Measurements from ENCODE around the gene FOXE1. TPM values are rescaled to one million over a fixed set of nuclear protein-coding genes. Genes with fewer than 3 reads are reported as not detected.
A peak's percentile ranks its signal among the peaks of the same experiment; 100 is the strongest.

Gene FOXE1
- total and polyA plus RNA-seq, 2 of the 13 experiments (the other 11 are each of a cell fraction or from before 2014, with no cell fraction given), result not detected

- H3K4me1 ChIP-seq (ENCODE audit: insufficient read depth, low read length), result peaks cover 15% of the 10 kb centered on the region
- H3K36me3 ChIP-seq (replicated peaks in 1 of 2; ENCODE audit: control insufficient read depth in 1 of 2, insufficient read depth in 2 of 2, low read length in 2 of 2), result no peaks in the 10 kb centered on the region
- no peaks in the 10 kb centered on the region for H3K79me2 ChIP-seq (ENCODE audit: insufficient read depth, low read length)
- H3K27me3 ChIP-seq (ENCODE audit: control insufficient read depth in 1 of 2, insufficient read depth in 2 of 2, low read length in 2 of 2), result peaks cover 0 to 7% of the 10 kb centered on the region in 2 experiments; a peak in 1 of 5 replicates
- TF ChIP-seq, protein P1, sequence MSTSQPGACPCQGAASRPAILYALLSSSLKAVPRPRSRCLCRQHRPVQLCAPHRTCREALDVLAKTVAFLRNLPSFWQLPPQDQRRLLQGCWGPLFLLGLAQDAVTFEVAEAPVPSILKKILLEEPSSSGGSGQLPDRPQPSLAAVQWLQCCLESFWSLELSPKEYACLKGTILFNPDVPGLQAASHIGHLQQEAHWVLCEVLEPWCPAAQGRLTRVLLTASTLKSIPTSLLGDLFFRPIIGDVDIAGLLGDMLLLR (CRISPR knock-in tag; IDR thresholded peaks at IDR 0.05), result no peak
- TF ChIP-seq FOSL2 (CRISPR knock-in tag; IDR thresholded peaks at IDR 0.05), result peak; percentile 72
- in situ Hi-C loops (cut with HindIII; ENCODE audit: extremely low pct_ligation_motif_present, low pct_unique_long_range_greater_than_20kb), result no loop called here
- H3K9me3 ChIP-seq (ENCODE audit: low read length), result no peaks in the 10 kb centered on the region
- intact Hi-C loops (cut with micrococcal nuclease; ENCODE audit: unreplicated experiment), result no loop called here
- H3K9ac ChIP-seq (ENCODE audit: insufficient read depth, low read depth, low read length), result no peak overlapping the region
- no peak overlapping the region for H3K27ac ChIP-seq (ENCODE audit: extremely low read length, insufficient read depth, low read length)
- BruUV-seq (replicated peaks), result no TSS peak
- CTCF ChIA-PET (ENCODE audit: low intra/inter-chr PET ratio, low total read pairs), result no interaction called here
- no peaks in the 10 kb centered on the region for H4K20me1 ChIP-seq (ENCODE audit: insufficient read depth, low read length)
- 60% methylated on average over 6 of the region's 6 CpGs for WGBS (ENCODE audit: low lambda C conversion rate)
- H2AFZ ChIP-seq (ENCODE audit: low read length), result no peak overlapping the region
- H3K4me2 ChIP-seq (ENCODE audit: low read depth, low read length), result no peak overlapping the region
- FAIRE-seq (no peak), ATAC-seq (no peak), DNase-seq (ENCODE audit: low spot score) (no peak)
- POLR2A ChIA-PET, result no interaction called here
- H3K4me3 ChIP-seq (replicated peaks in 1 of 3; ENCODE audit: insufficient read depth in 1 of 3, low read depth in 2 of 3, low read length in 3 of 3), result no peak overlapping the region
Measured at GRCh38 chr9:97873882-97874281, 20.9 kb downstream of the FOXE1 start.

DNA sequence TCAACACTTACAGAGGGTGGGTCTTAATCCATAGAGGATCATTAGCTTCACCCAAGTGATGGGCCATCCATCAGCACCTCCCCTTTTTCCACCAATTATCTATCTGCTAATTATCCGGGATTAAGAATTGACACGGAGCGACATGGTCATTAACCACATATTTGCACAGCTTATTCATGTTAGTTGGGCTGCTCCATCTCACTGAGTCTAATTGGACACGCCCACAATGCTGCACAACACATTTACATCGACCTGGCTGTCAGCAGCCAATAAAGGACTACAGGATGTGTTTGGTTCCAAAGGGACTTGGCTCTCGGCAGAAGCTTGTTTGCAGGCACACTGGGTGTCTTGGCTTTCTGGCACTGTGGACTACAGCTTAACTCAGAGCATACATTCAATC, 21.6 kb downstream of the FOXE1 start:
- no peak overlapping the region for H2AFZ ChIP-seq (ENCODE audit: low read length)
- H3K9ac ChIP-seq (ENCODE audit: insufficient read depth, low read depth, low read length), result no peak overlapping the region
- H3K27me3 ChIP-seq (ENCODE audit: control insufficient read depth in 1 of 2, insufficient read depth in 2 of 2, low read length in 2 of 2), result 0 out of 5 replicates have a peak, but pooled peaks cover 0 to 4% of the 10 kb centered on the region in 2 experiments
- in situ Hi-C loops (cut with HindIII; ENCODE audit: extremely low pct_ligation_motif_present, low pct_unique_long_range_greater_than_20kb) (no loop called here), intact Hi-C loops (cut with micrococcal nuclease; ENCODE audit: unreplicated experiment) (no loop called here)
- POLR2A ChIA-PET, result no interaction called here
- H3K4me1 ChIP-seq (ENCODE audit: insufficient read depth, low read length), result peaks cover 15% of the 10 kb centered on the region
- DNase-seq (ENCODE audit: low spot score) (no peak), FAIRE-seq (no peak), ATAC-seq (no peak)
- CTCF ChIA-PET (ENCODE audit: low intra/inter-chr PET ratio, low total read pairs), result no interaction called here
- no peak overlapping the region for H3K4me3 ChIP-seq (replicated peaks in 1 of 3; ENCODE audit: insufficient read depth in 1 of 3, low read depth in 2 of 3, low read length in 3 of 3)
- no peaks in the 10 kb centered on the region for H3K36me3 ChIP-seq (replicated peaks in 1 of 2; ENCODE audit: control insufficient read depth in 1 of 2, insufficient read depth in 2 of 2, low read length in 2 of 2)
- H3K9me3 ChIP-seq (ENCODE audit: low read length), result no peaks in the 10 kb centered on the region
- no peaks in the 10 kb centered on the region for H4K20me1 ChIP-seq (ENCODE audit: insufficient read depth, low read length)
- H3K79me2 ChIP-seq (ENCODE audit: insufficient read depth, low read length), result no peaks in the 10 kb centered on the region
- no peak overlapping the region for H3K27ac ChIP-seq (ENCODE audit: extremely low read length, insufficient read depth, low read length)
- no peak overlapping the region for H3K4me2 ChIP-seq (ENCODE audit: low read depth, low read length)
- under 1% methylated on average over 6 of the region's 6 CpGs for whole genome bisulfite sequencing (ENCODE audit: low lambda C conversion rate)
- BruUV-seq (replicated peaks), result no TSS peak
- TF ChIP-seq NBN (conservative IDR thresholded peaks at IDR 0.05) (no peak), NCOA2 (CRISPR knock-in tag; IDR thresholded peaks at IDR 0.05) (no peak), ZNF552 (CRISPR knock-in tag; IDR thresholded peaks at IDR 0.05; ENCODE audit: borderline replicate concordance) (no peak), FOXK1 (CRISPR knock-in tag; IDR thresholded peaks at IDR 0.05; ENCODE audit: borderline replicate concordance, low read depth) (no peak), ZNF335 (CRISPR knock-in tag; IDR thresholded peaks at IDR 0.05) (no peak), DDIT3 (CRISPR knock-in tag; IDR thresholded peaks at IDR 0.05) (no peak), IKZF1 (IDR thresholded peaks at IDR 0.05) (no peak)
- TF ChIP-seq, protein P2, sequence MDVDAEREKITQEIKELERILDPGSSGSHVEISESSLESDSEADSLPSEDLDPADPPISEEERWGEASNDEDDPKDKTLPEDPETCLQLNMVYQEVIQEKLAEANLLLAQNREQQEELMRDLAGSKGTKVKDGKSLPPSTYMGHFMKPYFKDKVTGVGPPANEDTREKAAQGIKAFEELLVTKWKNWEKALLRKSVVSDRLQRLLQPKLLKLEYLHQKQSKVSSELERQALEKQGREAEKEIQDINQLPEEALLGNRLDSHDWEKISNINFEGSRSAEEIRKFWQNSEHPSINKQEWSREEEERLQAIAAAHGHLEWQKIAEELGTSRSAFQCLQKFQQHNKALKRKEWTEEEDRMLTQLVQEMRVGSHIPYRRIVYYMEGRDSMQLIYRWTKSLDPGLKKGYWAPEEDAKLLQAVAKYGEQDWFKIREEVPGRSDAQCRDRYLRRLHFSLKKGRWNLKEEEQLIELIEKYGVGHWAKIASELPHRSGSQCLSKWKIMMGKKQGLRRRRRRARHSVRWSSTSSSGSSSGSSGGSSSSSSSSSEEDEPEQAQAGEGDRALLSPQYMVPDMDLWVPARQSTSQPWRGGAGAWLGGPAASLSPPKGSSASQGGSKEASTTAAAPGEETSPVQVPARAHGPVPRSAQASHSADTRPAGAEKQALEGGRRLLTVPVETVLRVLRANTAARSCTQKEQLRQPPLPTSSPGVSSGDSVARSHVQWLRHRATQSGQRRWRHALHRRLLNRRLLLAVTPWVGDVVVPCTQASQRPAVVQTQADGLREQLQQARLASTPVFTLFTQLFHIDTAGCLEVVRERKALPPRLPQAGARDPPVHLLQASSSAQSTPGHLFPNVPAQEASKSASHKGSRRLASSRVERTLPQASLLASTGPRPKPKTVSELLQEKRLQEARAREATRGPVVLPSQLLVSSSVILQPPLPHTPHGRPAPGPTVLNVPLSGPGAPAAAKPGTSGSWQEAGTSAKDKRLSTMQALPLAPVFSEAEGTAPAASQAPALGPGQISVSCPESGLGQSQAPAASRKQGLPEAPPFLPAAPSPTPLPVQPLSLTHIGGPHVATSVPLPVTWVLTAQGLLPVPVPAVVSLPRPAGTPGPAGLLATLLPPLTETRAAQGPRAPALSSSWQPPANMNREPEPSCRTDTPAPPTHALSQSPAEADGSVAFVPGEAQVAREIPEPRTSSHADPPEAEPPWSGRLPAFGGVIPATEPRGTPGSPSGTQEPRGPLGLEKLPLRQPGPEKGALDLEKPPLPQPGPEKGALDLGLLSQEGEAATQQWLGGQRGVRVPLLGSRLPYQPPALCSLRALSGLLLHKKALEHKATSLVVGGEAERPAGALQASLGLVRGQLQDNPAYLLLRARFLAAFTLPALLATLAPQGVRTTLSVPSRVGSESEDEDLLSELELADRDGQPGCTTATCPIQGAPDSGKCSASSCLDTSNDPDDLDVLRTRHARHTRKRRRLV (CRISPR knock-in tag; IDR thresholded peaks at IDR 0.05), result no peak
- TF ChIP-seq, protein P1 (CRISPR knock-in tag; IDR thresholded peaks at IDR 0.05), result no peak
